ENCODE results near the gene UQCR11. TPM values are rescaled to one million over a fixed set of nuclear protein-coding genes. Genes with fewer than 3 reads are reported as not detected.

The UQCR11 gene
- total and polyA plus RNA-seq, 5 donors from 2014 or later, result 126 to 819 (median 574) TPM

DNA sequence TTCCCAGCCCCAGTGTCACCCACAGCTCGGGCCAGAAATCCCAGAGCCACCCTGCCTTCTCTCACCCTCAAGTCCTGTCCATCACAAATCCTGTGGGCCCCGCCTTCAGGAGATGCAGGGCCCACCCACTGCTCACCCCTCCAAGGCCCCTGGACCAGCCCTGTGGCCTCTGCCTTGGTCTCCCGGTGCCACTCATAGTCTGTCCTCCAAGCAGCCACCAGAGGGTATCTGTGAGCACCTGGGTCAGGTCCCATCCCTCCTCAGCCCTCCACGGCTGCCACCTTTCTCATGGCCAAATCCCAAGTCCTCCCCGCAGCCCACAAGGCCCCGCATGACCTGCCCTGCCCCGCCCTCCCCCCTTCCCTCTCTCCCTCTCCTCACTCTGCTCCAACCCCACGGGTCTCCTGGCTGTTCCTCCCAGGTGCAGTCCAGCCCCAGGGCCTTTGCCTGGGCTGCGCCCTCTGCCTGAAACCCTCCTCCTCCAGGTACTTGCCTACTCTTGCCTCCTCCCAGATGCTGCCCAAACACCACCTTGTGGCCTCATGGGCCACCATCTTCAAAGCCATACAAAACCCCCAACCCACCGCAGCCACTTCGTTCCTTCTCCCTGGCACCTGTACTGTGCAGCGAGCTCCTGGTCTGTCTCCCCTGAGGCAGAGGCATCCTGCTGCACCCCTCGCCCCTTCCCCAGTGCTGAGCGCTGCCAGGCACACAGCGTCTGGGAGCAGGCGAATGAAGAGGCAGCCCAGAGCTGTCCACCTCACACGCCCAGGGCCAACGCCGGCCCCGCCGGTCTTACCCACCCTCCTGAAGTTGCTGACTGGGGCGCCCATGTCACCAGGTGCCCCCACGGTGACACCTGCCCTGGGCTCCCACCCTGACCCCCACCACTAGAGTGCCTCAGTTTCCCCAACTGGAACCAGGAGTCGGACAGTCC, 13.2 kb upstream of the UQCR11 start:
- Mint-ChIP-seq H3K27ac (peak overlapping the region in 1 of 3 donors; percentile 93), H3K4me3 (no peak overlapping the region), H3K27me3 (no peaks in the 10 kb centered on the region), H3K9me3 (no peaks in the 10 kb centered on the region), H3K4me1 (peaks cover 0 to 14% (median 9%) of the 10 kb centered on the region in 4 donors), H3K36me3 (peaks cover 13% of the 10 kb centered on the region)
- DNase-seq, result peak in 2 of 3 donors; percentile 18 to 42
- Histone ChIP-seq H3K4me3 (ENCODE audit: low read depth, low read length) (no peak overlapping the region), H3K27ac (ENCODE audit: insufficient read depth, low read length, poor library complexity, severe bottlenecking) (no peak overlapping the region), H3K9me3 (ENCODE audit: control insufficient read depth in 2 of 2, low read length in 2 of 2) (no peaks in the 10 kb centered on the region), H3K27me3 (ENCODE audit: control insufficient read depth, insufficient read depth, low read length) (no peaks in the 10 kb centered on the region), H3K4me1 (ENCODE audit: control insufficient read depth, insufficient read depth, low read length, poor library complexity, severe bottlenecking) (peaks cover 7% of the 10 kb centered on the region), H3K36me3 (ENCODE audit: control insufficient read depth, insufficient read depth, low read length) (peaks cover 14% of the 10 kb centered on the region)
- peak in 1 of 2 donors; percentile 62 for ATAC-seq (ENCODE audit: low read depth in 2 of 2)

DNA sequence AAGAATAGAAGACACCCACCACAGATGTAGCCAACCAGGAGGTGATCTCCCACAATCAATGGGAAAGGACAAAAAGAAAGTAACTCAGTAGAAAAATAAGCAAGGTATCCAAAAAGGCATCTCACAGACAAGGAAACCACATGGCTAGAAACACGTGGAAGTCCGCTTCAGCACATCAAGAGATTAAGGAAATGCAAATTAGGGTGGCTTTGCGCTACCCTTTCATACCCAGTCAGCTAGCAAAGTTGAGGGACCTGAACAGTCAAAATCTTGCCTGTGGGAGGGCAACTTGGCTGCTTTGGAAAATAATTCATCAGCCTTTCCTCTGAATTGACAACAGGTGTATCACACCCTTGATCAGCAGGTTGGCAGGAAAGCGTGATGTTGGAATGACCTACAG, 11.6 kb upstream of the UQCR11 start:
- peak in 1 of 3 donors; percentile 28 for DNase-seq
- H3K4me3 ChIP-seq (ENCODE audit: low read depth, low read length), result no peak overlapping the region
- Mint-ChIP-seq H3K36me3 (peaks cover 11% of the 10 kb centered on the region), H3K4me3 (no peak overlapping the region), H3K4me1 (peaks cover 0 to 14% (median 9%) of the 10 kb centered on the region in 4 donors), H3K9me3 (no peaks in the 10 kb centered on the region), H3K27me3 (no peaks in the 10 kb centered on the region), H3K27ac (peak overlapping the region; percentile 39 to 61 (median 55))
- H3K27me3 ChIP-seq (ENCODE audit: control insufficient read depth, insufficient read depth, low read length), result no peaks in the 10 kb centered on the region
- H3K36me3 ChIP-seq (ENCODE audit: control insufficient read depth, insufficient read depth, low read length), result peaks cover 27% of the 10 kb centered on the region
- H3K27ac ChIP-seq (ENCODE audit: insufficient read depth, low read length, poor library complexity, severe bottlenecking), result no peak overlapping the region
- H3K9me3 ChIP-seq (ENCODE audit: control insufficient read depth in 2 of 2, low read length in 2 of 2), result no peaks in the 10 kb centered on the region
- peaks cover 7% of the 10 kb centered on the region for H3K4me1 ChIP-seq (ENCODE audit: control insufficient read depth, insufficient read depth, low read length, poor library complexity, severe bottlenecking)
- no peak for ATAC-seq (ENCODE audit: low read depth in 2 of 2)

DNA sequence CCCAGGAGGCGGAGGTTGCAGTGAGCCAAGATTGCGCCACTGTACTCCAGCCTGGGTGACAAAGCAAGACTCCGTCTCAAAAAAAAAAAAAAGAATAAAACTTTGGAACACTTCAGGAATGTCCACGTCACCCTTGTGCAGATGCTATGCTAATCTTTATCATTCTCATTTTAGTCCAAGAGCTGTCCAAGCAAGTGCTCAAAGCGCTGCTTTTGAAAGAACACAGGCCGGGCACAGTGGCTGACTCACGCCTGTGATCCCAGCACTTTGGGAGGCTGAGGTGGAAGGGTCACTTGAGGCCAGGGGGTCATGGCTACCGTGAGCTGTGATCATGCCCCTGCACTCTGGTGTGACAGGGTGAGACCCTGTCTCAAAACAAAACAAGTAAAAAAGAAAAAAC, 11.1 kb upstream of the UQCR11 start:
- H3K9me3 ChIP-seq (ENCODE audit: control insufficient read depth in 2 of 2, low read length in 2 of 2), result no peaks in the 10 kb centered on the region
- H3K27ac ChIP-seq (ENCODE audit: insufficient read depth, low read length, poor library complexity, severe bottlenecking), result no peak overlapping the region
- Mint-ChIP-seq H3K27ac (peak overlapping the region in 2 of 3 donors; percentile 48 to 61), H3K27me3 (no peaks in the 10 kb centered on the region), H3K4me1 (peaks cover 0 to 14% (median 9%) of the 10 kb centered on the region in 4 donors), H3K9me3 (no peaks in the 10 kb centered on the region), H3K4me3 (no peak overlapping the region), H3K36me3 (peaks cover 11% of the 10 kb centered on the region)
- DNase-seq (no peak), ATAC-seq (ENCODE audit: low read depth in 2 of 2) (no peak)
- H3K27me3 ChIP-seq (ENCODE audit: control insufficient read depth, insufficient read depth, low read length), result no peaks in the 10 kb centered on the region
- no peak overlapping the region for H3K4me3 ChIP-seq (ENCODE audit: low read depth, low read length)
- peaks cover 29% of the 10 kb centered on the region for H3K36me3 ChIP-seq (ENCODE audit: control insufficient read depth, insufficient read depth, low read length)
- peaks cover 7% of the 10 kb centered on the region for H3K4me1 ChIP-seq (ENCODE audit: control insufficient read depth, insufficient read depth, low read length, poor library complexity, severe bottlenecking)

DNA sequence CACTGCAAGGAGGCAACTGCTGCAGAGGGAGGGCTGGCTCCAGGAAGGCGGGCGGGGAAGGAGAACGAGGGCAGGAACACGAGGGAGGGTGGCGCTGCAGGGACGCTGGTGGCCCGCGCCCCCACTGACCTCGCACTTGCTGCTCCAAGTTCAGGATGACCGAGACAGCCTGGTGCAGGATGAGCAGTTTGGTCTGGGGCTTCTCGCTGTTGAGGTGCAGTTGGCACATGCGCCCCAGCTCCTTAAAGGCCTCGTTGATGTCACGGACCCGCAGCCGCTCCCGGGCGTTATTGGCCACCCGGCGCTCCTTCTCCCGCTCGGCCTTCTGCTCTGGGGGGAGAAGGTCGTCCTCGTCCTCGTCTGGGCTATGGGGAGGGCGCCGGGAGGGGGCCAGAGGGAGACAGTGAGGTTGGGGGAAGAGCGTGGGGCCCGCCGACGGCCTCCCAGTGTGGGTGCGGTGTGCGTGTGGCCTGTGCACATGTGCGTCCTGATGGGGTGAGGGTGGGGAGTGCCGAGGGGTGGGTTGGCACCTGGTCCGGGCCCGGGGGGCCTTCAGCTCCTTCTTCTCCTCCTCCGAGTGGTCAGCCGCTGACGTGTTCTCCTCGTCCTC, 10.0 kb upstream of the UQCR11 start:
- Mint-ChIP-seq H3K27ac (peak overlapping the region in 1 of 3 donors; percentile 43), H3K9me3 (no peaks in the 10 kb centered on the region), H3K36me3 (peaks cover 11% of the 10 kb centered on the region), H3K27me3 (no peaks in the 10 kb centered on the region), H3K4me3 (no peak overlapping the region), H3K4me1 (peaks cover 0 to 15% (median 9%) of the 10 kb centered on the region in 4 donors)
- H3K9me3 ChIP-seq (ENCODE audit: control insufficient read depth in 2 of 2, low read length in 2 of 2), result no peaks in the 10 kb centered on the region
- no peak overlapping the region for H3K4me3 ChIP-seq (ENCODE audit: low read depth, low read length)
- no peaks in the 10 kb centered on the region for H3K27me3 ChIP-seq (ENCODE audit: control insufficient read depth, insufficient read depth, low read length)
- H3K4me1 ChIP-seq (ENCODE audit: control insufficient read depth, insufficient read depth, low read length, poor library complexity, severe bottlenecking), result peaks cover 7% of the 10 kb centered on the region
- no peak overlapping the region for H3K27ac ChIP-seq (ENCODE audit: insufficient read depth, low read length, poor library complexity, severe bottlenecking)
- DNase-seq (no peak), ATAC-seq (ENCODE audit: low read depth in 2 of 2) (no peak)
- peaks cover 32% of the 10 kb centered on the region for H3K36me3 ChIP-seq (ENCODE audit: control insufficient read depth, insufficient read depth, low read length)

DNA sequence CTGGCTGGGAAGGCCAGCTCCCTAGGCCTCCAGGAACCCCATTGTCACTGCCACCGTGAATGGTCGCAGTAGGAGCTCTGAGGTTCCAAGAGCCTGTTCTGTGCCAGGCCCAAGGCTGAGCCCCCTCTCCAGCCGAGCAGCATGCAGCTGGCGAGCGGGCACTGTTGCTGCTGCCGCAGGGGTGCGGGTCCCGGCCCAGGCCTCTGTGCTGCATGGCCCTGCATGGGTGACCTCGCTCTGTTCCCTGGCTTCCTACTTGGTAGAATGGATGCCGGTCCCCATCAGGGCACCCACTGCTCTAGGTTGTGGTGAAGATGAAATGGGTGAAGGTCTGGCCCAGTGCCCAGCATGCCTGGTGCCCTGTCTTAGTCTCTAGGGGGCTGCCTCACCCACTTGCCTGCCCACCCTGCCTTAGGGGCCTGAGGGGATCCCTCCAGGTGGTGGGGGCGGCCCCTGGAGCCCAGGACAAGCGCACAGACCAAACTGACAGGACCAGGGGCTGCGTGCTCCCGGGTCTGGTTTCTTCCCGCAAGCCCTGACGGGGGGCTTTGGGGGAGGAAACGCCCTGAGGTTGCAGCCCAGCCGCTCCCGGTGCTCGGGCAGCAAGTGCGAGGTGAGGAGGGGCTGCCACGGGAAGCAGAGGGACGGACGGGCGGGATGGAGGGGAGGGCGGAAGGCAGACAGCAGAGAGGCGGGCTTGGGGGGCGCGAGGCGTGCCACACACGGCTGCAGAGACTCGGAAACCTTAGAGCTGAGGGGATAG, 8.7 kb upstream of the UQCR11 start:
- no peak for DNase-seq
- Histone ChIP-seq H3K4me1 (ENCODE audit: control insufficient read depth, insufficient read depth, low read length, poor library complexity, severe bottlenecking) (peaks cover 17% of the 10 kb centered on the region), H3K4me3 (ENCODE audit: low read depth, low read length) (no peak overlapping the region), H3K27me3 (ENCODE audit: control insufficient read depth, insufficient read depth, low read length) (no peaks in the 10 kb centered on the region), H3K36me3 (ENCODE audit: control insufficient read depth, insufficient read depth, low read length) (peaks cover 32% of the 10 kb centered on the region), H3K27ac (ENCODE audit: insufficient read depth, low read length, poor library complexity, severe bottlenecking) (no peak overlapping the region), H3K9me3 (ENCODE audit: control insufficient read depth in 2 of 2, low read length in 2 of 2) (no peaks in the 10 kb centered on the region)
- Mint-ChIP-seq H3K36me3 (peaks cover 11% of the 10 kb centered on the region), H3K9me3 (no peaks in the 10 kb centered on the region), H3K4me3 (no peak overlapping the region), H3K27me3 (no peaks in the 10 kb centered on the region), H3K27ac (peak overlapping the region in 1 of 3 donors; percentile 25), H3K4me1 (peaks cover 0 to 25% (median 14%) of the 10 kb centered on the region in 4 donors)
- ATAC-seq (ENCODE audit: low read depth in 2 of 2), result no peak

DNA sequence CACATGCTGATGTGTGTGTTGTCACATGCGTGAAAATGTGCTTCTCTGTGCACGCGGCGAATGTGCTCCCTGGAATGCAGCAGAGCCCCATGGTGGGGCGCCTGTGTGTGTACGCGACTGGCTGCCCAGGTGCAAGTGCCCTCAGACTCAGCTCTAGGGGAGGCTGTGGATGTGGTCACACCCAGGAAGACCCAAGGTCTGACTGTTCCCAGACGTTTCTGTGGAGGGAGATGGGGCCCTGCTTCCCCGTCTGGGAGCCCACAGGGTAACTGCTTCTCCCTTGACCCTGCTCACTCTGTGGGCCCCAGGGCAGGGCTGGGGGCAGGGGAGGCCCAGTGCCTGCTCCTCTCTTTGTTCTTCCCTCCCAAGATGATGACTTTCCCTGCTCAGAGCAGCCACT, 7.9 kb upstream of the UQCR11 start:
- Mint-ChIP-seq H3K9me3 (no peaks in the 10 kb centered on the region), H3K27ac (no peak overlapping the region), H3K36me3 (peaks cover 11% of the 10 kb centered on the region), H3K4me1 (peaks cover 0 to 26% (median 16%) of the 10 kb centered on the region in 4 donors), H3K4me3 (no peak overlapping the region), H3K27me3 (no peaks in the 10 kb centered on the region)
- Histone ChIP-seq H3K9me3 (ENCODE audit: control insufficient read depth in 2 of 2, low read length in 2 of 2) (no peaks in the 10 kb centered on the region), H3K4me1 (ENCODE audit: control insufficient read depth, insufficient read depth, low read length, poor library complexity, severe bottlenecking) (peaks cover 25% of the 10 kb centered on the region), H3K36me3 (ENCODE audit: control insufficient read depth, insufficient read depth, low read length) (peaks cover 32% of the 10 kb centered on the region), H3K4me3 (ENCODE audit: low read depth, low read length) (no peak overlapping the region), H3K27ac (ENCODE audit: insufficient read depth, low read length, poor library complexity, severe bottlenecking) (no peak overlapping the region), H3K27me3 (ENCODE audit: control insufficient read depth, insufficient read depth, low read length) (no peaks in the 10 kb centered on the region)
- ATAC-seq (ENCODE audit: low read depth in 2 of 2), result no peak
- DNase-seq, result no peak
